ENCODE results near the gene TRIM47.
"Not testable (repeated sequence)": the region's sequence is repeated elsewhere in the genome, so short reads cannot be mapped to it uniquely, and the experiment has no call there.

The TRIM47 gene

GRCh38 chr17:75853433-75853832 is 24.9 kb downstream of the TRIM47 start:
- no peak overlapping the region for H3K4me3 ChIP-seq (ENCODE audit: control insufficient read depth, low read depth, low read length)
- peak; percentile 63 for DNase-seq (ENCODE audit: low read depth)
- TF ChIP-seq CTCF (conservative IDR thresholded peaks at IDR 0.05; ENCODE audit: control insufficient read depth, insufficient read depth, low read depth, low read length) = no peak

- not testable (repeated sequence) for DNase-seq (ENCODE audit: low read depth); H3K4me3 ChIP-seq (ENCODE audit: control insufficient read depth, low read depth, low read length)
Measured at GRCh38 chr17:75851693-75851991, 26.7 kb downstream of the TRIM47 start.

GRCh38 chr17:75850928-75851692 is 27.3 kb downstream of the TRIM47 start:
- no peak for DNase-seq (ENCODE audit: low read depth)
- H3K4me3 ChIP-seq (ENCODE audit: control insufficient read depth, low read depth, low read length) = no peak overlapping the region
- TF ChIP-seq CTCF (conservative IDR thresholded peaks at IDR 0.05; ENCODE audit: control insufficient read depth, insufficient read depth, low read depth, low read length) = no peak

GRCh38 chr17:75849724-75850123 is 28.7 kb downstream of the TRIM47 start:
- DNase-seq (ENCODE audit: low read depth) = no peak
- no peak overlapping the region for H3K4me3 ChIP-seq (ENCODE audit: control insufficient read depth, low read depth, low read length)
- no peak for TF ChIP-seq CTCF (conservative IDR thresholded peaks at IDR 0.05; ENCODE audit: control insufficient read depth, insufficient read depth, low read depth, low read length)

GRCh38 chr17:75849279-75849646 is 29.1 kb downstream of the TRIM47 start:
- DNase-seq (ENCODE audit: low read depth) = no peak
- no peak overlapping the region for H3K4me3 ChIP-seq (ENCODE audit: control insufficient read depth, low read depth, low read length)
- no peak for TF ChIP-seq CTCF (conservative IDR thresholded peaks at IDR 0.05; ENCODE audit: control insufficient read depth, insufficient read depth, low read depth, low read length)

GRCh38 chr17:75848523-75849278 is 29.7 kb downstream of the TRIM47 start:
- peak; percentile 51 for DNase-seq (ENCODE audit: low read depth)
- TF ChIP-seq CTCF (conservative IDR thresholded peaks at IDR 0.05; ENCODE audit: control insufficient read depth, insufficient read depth, low read depth, low read length) = peak; percentile 67
- H3K4me3 ChIP-seq (ENCODE audit: control insufficient read depth, low read depth, low read length) = no peak overlapping the region
